IMR-90 (cell line): Measurements from ENCODE around the gene MISP3. TPM values are rescaled to one million over a fixed set of nuclear protein-coding genes. Genes with fewer than 3 reads are reported as not detected.

Experiments
- MAFK ChIP-seq: IDR thresholded peaks from 2 replicates; pipeline ENCODE4 v1.6.1; 2012; ENCODE audit warnings: low read depth, low read length, improper control_type of control experiment
- MAZ ChIP-seq: IDR thresholded peaks from 2 replicates; pipeline ENCODE4 v1.6.1; 2012; ENCODE audit warnings: low read depth, mild to moderate bottlenecking, low read length, improper control_type of control experiment, moderate library complexity, borderline replicate concordance
- polyA plus RNA-seq, 3 experiments: library from polyadenylated mRNA; depleted of rRNA; stranded (reverse); fragments of >200 nt; gene quantifications; 2 replicates each; pipeline ENCODE4 v1.2.3, GENCODE V29; 2012; ENCODE audit warnings: low replicate concordance in 1 of 3
- total RNA-seq: library from RNA; depleted of rRNA; stranded (reverse); fragments of >200 nt; gene quantifications from 2 replicates; pipeline ENCODE4 v1.2.3, GENCODE V29; 2012
- TF ChIP-seq, protein P1 (sequence below): conservative IDR thresholded peaks from 2 replicates; pipeline ENCODE4 v1.5.1; 2012; ENCODE audit warnings: mild to moderate bottlenecking, low read depth, low read length, improper control_type of control experiment

Gene MISP3
- total and polyA plus RNA-seq, 2 of the 4 experiments (the other 2 are of a cell fraction), result under 0.01 to 0.68 TPM

DNA sequence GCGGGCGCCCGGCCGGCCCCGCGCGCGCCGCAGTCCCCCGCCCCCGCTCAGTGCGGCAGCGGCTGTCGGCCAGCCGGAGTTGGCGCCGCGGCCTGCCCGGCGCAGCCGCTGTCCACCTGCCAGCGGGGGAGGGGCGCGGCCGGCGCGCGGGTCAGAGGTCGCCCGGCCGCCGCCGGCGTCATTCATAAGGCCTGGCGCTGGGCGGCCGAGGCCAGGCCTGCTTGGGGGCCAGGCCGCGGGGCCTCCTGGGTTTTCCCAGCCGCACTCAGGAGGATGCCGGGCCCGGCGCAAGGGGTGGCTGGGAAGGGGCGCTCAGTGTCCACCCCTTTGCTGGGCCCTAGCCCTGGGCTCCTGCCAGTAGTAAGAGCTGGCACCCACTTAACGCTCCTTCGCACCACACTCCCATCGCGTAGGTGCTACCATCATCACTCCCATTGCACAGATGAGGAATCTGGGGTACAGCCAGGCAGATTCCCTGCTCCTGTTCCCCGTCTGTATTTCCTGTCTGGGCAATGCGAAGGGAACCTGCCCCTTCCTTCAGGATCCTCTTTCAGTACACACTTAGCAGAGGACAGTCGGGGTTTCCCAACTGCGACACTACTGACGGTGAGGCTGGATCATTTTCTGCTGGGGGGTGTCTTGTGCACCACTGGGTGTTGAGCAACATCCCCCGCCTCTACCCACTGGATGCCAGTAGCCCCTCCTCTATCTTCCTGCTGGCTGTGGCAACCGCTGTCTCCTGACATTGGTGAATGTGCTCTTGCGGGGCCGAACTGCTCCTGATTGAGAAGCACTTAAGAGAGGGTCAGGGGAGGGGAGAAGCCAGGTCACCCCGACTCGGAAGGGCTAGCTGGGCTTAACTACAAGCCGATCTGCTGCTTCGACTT is 45.8 kb downstream of the MISP3 start (continued):
- TF ChIP-seq, protein P1, sequence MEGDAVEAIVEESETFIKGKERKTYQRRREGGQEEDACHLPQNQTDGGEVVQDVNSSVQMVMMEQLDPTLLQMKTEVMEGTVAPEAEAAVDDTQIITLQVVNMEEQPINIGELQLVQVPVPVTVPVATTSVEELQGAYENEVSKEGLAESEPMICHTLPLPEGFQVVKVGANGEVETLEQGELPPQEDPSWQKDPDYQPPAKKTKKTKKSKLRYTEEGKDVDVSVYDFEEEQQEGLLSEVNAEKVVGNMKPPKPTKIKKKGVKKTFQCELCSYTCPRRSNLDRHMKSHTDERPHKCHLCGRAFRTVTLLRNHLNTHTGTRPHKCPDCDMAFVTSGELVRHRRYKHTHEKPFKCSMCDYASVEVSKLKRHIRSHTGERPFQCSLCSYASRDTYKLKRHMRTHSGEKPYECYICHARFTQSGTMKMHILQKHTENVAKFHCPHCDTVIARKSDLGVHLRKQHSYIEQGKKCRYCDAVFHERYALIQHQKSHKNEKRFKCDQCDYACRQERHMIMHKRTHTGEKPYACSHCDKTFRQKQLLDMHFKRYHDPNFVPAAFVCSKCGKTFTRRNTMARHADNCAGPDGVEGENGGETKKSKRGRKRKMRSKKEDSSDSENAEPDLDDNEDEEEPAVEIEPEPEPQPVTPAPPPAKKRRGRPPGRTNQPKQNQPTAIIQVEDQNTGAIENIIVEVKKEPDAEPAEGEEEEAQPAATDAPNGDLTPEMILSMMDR, result no peak
- no peak for TF ChIP-seq MAFK
- peak; percentile 39; the same call in 1 of the 2 replicates for TF ChIP-seq MAZ
